ENCODE data around the gene CNPY2. TPM values are rescaled to one million over a fixed set of nuclear protein-coding genes. Genes with fewer than 3 reads are reported as not detected.
"Not testable (repeated sequence)": the region's sequence is repeated elsewhere in the genome, so short reads cannot be mapped to it uniquely, and the experiment has no call there.

CNPY2 gene
- polyA plus RNA-seq, 1 experiment: 179 TPM

GRCh38 chr12:56337753-56338251 is 22.0 kb upstream of the CNPY2 start:
- DNase-seq (ENCODE audit: low read depth): no peak
- CTCF ChIA-PET: no interaction called here
- Histone ChIP-seq H3K27me3 (ENCODE audit: control insufficient read depth, insufficient read depth, low read length) (no peaks in the 10 kb centered on the region), H3K4me3 (ENCODE audit: low read depth, low read length) (no peak overlapping the region), H3K36me3 (ENCODE audit: control insufficient read depth, insufficient read depth, low read length) (peaks cover 7% of the 10 kb centered on the region)
- POLR2A ChIA-PET: no interaction called here
- TF ChIP-seq, protein P1, sequence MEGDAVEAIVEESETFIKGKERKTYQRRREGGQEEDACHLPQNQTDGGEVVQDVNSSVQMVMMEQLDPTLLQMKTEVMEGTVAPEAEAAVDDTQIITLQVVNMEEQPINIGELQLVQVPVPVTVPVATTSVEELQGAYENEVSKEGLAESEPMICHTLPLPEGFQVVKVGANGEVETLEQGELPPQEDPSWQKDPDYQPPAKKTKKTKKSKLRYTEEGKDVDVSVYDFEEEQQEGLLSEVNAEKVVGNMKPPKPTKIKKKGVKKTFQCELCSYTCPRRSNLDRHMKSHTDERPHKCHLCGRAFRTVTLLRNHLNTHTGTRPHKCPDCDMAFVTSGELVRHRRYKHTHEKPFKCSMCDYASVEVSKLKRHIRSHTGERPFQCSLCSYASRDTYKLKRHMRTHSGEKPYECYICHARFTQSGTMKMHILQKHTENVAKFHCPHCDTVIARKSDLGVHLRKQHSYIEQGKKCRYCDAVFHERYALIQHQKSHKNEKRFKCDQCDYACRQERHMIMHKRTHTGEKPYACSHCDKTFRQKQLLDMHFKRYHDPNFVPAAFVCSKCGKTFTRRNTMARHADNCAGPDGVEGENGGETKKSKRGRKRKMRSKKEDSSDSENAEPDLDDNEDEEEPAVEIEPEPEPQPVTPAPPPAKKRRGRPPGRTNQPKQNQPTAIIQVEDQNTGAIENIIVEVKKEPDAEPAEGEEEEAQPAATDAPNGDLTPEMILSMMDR (IDR thresholded peaks at IDR 0.05; ENCODE audit: insufficient read depth, low read depth, low read length): no peak

DNA sequence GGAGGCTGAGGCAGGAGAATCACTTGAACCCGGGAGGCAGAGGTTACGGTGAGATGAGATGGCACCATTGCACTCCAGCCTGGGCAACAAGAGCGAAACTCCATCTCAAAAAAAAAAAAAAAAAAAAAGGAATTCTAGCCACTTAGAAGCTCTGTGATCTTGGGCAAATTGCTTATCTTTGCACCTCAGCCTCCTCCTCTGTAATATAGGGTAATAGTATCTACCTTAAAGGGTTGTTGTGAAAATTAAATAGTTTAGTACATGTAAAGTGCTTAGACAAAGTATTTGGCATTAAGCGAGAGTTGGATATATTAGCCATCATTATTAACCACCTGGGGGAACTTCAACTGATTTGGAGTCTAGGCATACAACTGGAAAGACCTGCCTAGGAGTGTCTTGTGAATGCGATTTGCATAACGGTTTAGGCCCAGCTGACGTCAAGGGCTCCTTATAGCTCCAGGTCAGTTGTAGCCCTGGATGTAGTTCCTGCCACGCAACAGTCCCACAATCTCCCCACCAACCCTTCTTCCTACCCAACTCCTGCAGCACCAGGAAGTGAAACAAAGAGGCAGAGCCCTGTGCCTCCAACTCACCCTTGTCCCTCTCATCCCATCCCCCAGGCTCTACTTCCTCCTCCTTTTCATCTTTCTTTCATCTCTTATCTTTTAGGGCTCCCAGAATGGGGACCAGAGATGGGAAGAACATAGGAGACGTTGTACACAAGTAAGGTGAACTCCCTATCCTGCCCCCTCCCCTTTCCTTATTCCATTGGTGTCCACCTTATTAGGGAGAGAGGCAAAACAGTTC is 20.8 kb upstream of the CNPY2 start:
- peaks cover 5% of the 10 kb centered on the region for H3K36me3 ChIP-seq (ENCODE audit: control insufficient read depth, insufficient read depth, low read length)
- ChIA-PET CTCF (no interaction called here), POLR2A (interaction anchor here (0.9 kb wide), 1 partner anchor 21 kb away, joined by 4 read pairs; the partner anchor contains the start of gene CNPY2)
- H3K27me3 ChIP-seq (ENCODE audit: control insufficient read depth, insufficient read depth, low read length): no peaks in the 10 kb centered on the region
- TF ChIP-seq, protein P1 (IDR thresholded peaks at IDR 0.05; ENCODE audit: insufficient read depth, low read depth, low read length): no peak
- H3K4me3 ChIP-seq (ENCODE audit: low read depth, low read length): no peak overlapping the region
- no peak for DNase-seq (ENCODE audit: low read depth)

GRCh38 chr12:56335527-56335926 is 19.7 kb upstream of the CNPY2 start:
- H3K36me3 ChIP-seq (ENCODE audit: control insufficient read depth, insufficient read depth, low read length): not testable (repeated sequence)

DNA sequence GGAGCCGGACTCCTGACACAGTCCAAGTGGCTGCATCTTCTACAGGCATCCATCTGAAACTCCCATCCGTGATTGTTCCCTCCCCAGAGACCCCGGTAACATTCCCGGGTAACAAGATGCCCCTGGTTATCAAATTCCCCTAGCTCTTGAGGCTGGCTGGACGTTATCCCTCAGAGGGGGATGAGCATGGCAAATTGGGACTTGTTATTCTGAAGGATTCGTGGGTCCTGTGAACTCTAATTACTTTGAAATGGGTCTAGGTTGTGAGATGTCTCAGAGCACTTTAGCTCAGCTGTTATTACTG is 18.7 kb upstream of the CNPY2 start:
- CTCF ChIA-PET: interaction anchor here (0.6 to 1.7 kb wide), 5 partner anchors 9 to 25 kb away, joined by 3 to 8 read pairs (median 5); partner anchors contain the start of genes CNPY2 and STAT2
- no peaks in the 10 kb centered on the region for H3K27me3 ChIP-seq (ENCODE audit: control insufficient read depth, insufficient read depth, low read length)
- H3K4me3 ChIP-seq (ENCODE audit: low read depth, low read length): peak overlapping the region; percentile 48
- POLR2A ChIA-PET: no interaction called here
- no peak for DNase-seq (ENCODE audit: low read depth)
- TF ChIP-seq, protein P1 (IDR thresholded peaks at IDR 0.05; ENCODE audit: insufficient read depth, low read depth, low read length): no peak
- H3K36me3 ChIP-seq (ENCODE audit: control insufficient read depth, insufficient read depth, low read length): no peaks in the 10 kb centered on the region

More at GRCh38 chr12:56335527-56335926, 19.7 kb upstream of the CNPY2 start:
- DNase-seq (ENCODE audit: low read depth); POLR2A ChIA-PET; H3K27me3 ChIP-seq (ENCODE audit: control insufficient read depth, insufficient read depth, low read length); H3K4me3 ChIP-seq (ENCODE audit: low read depth, low read length): not testable (repeated sequence)
- CTCF ChIA-PET: interaction anchor here (1.3 to 1.6 kb wide), 2 partner anchors 8 to 19 kb away, joined by 5 to 6 read pairs; partner anchors contain the start of gene CNPY2

GRCh38 chr12:56333679-56334489 is 18.1 kb upstream of the CNPY2 start, which contains the start of gene PAN2:
TSS of gene PAN2 (minus strand) at chr12:56334000. CDS start at chr12:56333094, 906 bp downstream.
- no peaks in the 10 kb centered on the region for H3K27me3 ChIP-seq (ENCODE audit: control insufficient read depth, insufficient read depth, low read length)
- H3K36me3 ChIP-seq (ENCODE audit: control insufficient read depth, insufficient read depth, low read length): no peaks in the 10 kb centered on the region
- CTCF ChIA-PET: interaction anchor here (0.6 to 2.1 kb wide), 12 partner anchors 9 to 304 kb away, joined by 3 to 8 read pairs (median 4); partner anchors contain the start of genes APOF and STAT2
- DNase-seq (ENCODE audit: low read depth): peak; percentile 84
- POLR2A ChIA-PET: interaction anchor here (0.7 to 1.0 kb wide), 3 partner anchors 19 to 228 kb away, joined by 3 to 5 read pairs (median 4); partner anchors contain the start of gene CNPY2
- H3K4me3 ChIP-seq (ENCODE audit: low read depth, low read length): peak within 1 kb of the TSS; percentile 48
- TF ChIP-seq, protein P1 (IDR thresholded peaks at IDR 0.05; ENCODE audit: insufficient read depth, low read depth, low read length): peak; percentile 78

Data from BJ (cell line).